Measurements from ENCODE around the gene AGFG1.
"Not testable (repeated sequence)": the region's sequence is repeated elsewhere in the genome, so short reads cannot be mapped to it uniquely, and the experiment has no call there.

Gene AGFG1

DNA sequence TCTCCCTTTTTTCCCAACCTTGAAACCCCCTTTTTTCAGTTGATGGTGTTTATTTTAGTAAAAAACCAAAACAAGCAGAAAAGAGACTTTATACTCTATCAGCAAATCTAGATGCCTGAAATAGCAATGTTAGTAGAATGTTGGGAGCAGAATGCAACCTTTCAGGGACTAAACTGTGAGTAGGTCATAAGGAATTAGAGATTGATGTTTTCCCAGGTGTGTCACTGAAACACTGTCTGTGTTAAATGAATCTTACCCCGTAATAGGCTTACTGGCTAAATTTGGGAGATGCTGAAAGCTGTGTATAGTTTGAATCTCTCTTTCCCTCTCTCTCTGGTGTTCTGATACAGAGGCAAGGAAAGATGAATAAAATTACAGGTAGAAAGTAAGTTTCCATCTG, 43.8 kb downstream of the AGFG1 start:
- no peak for TF ChIP-seq CTCF (conservative IDR thresholded peaks at IDR 0.05; ENCODE audit: low read depth, low read length)
- H3K4me3 ChIP-seq (ENCODE audit: low read length), result no peak overlapping the region

DNA sequence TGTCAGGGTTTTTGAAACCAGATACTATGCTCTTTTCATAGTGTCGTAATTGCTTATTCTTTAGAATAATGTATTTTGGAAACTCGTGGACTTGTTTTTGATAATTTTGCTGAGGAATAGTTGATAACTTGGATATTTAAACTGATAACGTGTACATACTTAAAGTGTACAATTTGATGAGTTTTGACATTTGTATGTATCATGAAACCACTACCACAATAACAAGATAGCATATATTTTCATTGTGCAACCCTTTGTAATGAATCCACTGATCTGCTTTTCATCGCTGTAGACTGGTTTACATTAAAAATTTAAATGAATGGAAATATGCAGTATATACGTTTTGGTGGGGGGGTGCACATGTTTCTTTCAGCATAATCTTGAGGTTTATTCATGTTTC, 45.8 kb downstream of the AGFG1 start:
- no peak for TF ChIP-seq CTCF (conservative IDR thresholded peaks at IDR 0.05; ENCODE audit: low read depth, low read length)
- DNase-seq (ENCODE audit: low read depth), result no peak

More for the DNA sequence above, 43.8 kb downstream of the AGFG1 start:
- DNase-seq (ENCODE audit: low read depth), result no peak

GRCh38 chr2:227518278-227518865, 46.4 kb downstream of the AGFG1 start:
- H3K4me3 ChIP-seq (ENCODE audit: low read length), result not testable (repeated sequence)
- peak; percentile 15 for DNase-seq (ENCODE audit: low read depth)

More for the DNA sequence above, 45.8 kb downstream of the AGFG1 start:
- no peak overlapping the region for H3K4me3 ChIP-seq (ENCODE audit: low read length)

DNA sequence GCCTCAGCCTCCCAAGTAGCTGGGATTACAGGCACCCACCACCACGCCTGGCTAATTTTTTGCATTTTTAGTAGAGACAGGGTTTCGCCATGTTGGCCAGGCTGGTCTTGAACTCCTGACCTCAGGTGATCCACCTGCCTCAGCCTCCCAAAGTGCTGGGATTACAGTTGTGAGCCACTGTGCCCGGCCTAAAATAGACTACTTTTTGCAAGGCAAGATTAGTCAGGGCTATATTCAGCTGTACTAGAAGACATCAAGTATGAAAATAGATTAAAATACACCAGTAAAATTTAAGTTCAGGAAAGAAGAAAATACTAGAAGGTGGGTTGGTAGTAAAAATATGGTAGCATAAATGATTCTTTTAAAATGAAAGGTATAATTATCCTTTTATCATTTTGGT, 49.2 kb downstream of the AGFG1 start:
- H3K4me3 ChIP-seq (ENCODE audit: low read length); DNase-seq (ENCODE audit: low read depth): not testable (repeated sequence)

DNA sequence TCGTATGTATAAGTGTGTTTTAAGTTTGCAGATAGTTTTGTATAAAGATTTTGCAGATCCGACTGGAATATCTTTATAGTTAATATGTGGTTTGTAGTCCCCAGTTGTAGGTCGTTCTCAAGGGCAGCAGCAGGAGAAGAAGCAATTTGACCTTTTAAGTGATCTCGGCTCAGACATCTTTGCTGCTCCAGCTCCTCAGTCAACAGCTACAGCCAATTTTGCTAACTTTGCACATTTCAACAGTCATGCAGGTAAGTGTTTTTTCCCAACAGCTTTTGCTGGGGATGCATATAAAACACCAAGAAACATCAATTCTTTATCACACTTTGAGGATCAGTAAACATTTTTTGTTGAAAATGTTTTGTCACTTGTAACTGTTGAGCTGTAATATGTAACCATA, 52.7 kb downstream of the AGFG1 start:
- no peak for TF ChIP-seq CTCF (conservative IDR thresholded peaks at IDR 0.05; ENCODE audit: low read depth, low read length)
- H3K4me3 ChIP-seq (ENCODE audit: low read length), result no peak overlapping the region
- DNase-seq (ENCODE audit: low read depth), result no peak

DNA sequence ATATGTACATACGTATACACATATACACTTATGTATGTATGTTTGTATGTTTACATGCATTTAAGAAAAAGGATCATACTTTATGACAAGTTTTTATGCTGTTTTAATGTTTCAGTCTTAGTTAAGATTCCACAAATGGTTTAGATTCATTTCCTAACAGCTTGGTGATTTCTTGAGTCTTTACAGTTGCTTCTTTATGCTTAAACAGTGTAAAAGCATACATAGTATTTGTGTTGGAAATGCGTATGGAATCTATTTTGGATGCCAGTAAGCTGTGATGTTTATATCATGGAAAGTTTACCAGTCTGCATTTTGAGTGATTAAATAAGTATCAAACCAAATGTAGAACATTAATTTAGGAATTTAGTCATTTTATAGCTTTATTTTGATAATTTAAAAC, 55.4 kb downstream of the AGFG1 start:
- DNase-seq (ENCODE audit: low read depth), result no peak
- no peak for TF ChIP-seq CTCF (conservative IDR thresholded peaks at IDR 0.05; ENCODE audit: low read depth, low read length)
- no peak overlapping the region for H3K4me3 ChIP-seq (ENCODE audit: low read length)

DNA sequence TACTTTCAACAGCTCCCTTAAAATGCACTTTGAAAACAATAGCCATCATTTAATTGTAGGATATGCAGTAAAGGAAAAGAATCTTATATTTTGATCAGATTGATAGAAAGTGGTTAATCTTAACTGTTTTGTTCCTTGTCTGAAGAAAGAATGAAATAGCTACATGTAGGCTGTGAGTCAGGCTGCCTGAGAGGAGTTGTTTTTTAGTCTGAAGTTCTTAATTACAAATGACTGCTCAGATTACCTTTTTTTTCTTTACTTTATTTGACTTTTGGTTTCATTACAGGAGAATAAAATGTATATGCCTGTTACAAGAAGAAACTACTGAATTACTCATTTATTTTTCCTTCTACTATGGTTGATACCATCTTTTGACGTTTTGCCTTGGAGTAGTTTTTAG, 56.8 kb downstream of the AGFG1 start:
- no peak overlapping the region for H3K4me3 ChIP-seq (ENCODE audit: low read length)
- no peak for TF ChIP-seq CTCF (conservative IDR thresholded peaks at IDR 0.05; ENCODE audit: low read depth, low read length)
- no peak for DNase-seq (ENCODE audit: low read depth)

- no peak for TF ChIP-seq CTCF (conservative IDR thresholded peaks at IDR 0.05; ENCODE audit: low read depth, low read length)
- H3K4me3 ChIP-seq (ENCODE audit: low read length), result no peak overlapping the region
- no peak for DNase-seq (ENCODE audit: low read depth)
These were observed 57.9 kb downstream of the AGFG1 start for GRCh38 chr2:227529871-227530270.

Data from retinal pigment epithelial cell (primary cell).